Peyer's patch (tissue), 4 donors: Measurements from ENCODE around the gene EHMT2. TPM values are rescaled to one million over a fixed set of nuclear protein-coding genes. Genes with fewer than 3 reads are reported as not detected.

Experiments used
- DNase-seq, 3 donors: peaks; one replicate each; pipeline ENCODE4 v3.0.0-alpha.2; 2017 to 2019
- H3K27ac ChIP-seq, 4 donors: fragments of 200-600 bp; sonication (generic); one replicate each; pipeline ENCODE4 v1.5.1; 2016 to 2019
- H3K27me3 ChIP-seq, 2 donors: fragments of 200-600 bp; sonication (generic); one replicate each; pipeline ENCODE4 v1.5.1; 2019
- H3K36me3 ChIP-seq, 3 donors: fragments of 200-600 bp; sonication (generic); one replicate each; pipeline ENCODE4 v1.5.1; 2016 to 2019
- H3K4me1 ChIP-seq, 4 donors: fragments of 200-600 bp; sonication (generic); one replicate each; pipeline ENCODE4 v1.5.1; 2016 to 2019
- H3K4me3 ChIP-seq, 4 donors: fragments of 200-600 bp; sonication (generic); 1 replicate in 3 of 4; 2 replicates in 1 of 4; pipeline ENCODE4 v1.5.1; 2016 to 2019; ENCODE audit warnings: mild to moderate bottlenecking in 1 of 4
- H3K9me3 ChIP-seq, 4 donors: fragments of 200-600 bp; sonication (generic); one replicate each; pipeline ENCODE4 v1.5.1; 2016 to 2019; ENCODE audit warnings: mild to moderate bottlenecking in 1 of 4
- POLR2A ChIP-seq, 2 donors: fragments of 450-650 bp; IDR thresholded peaks; one replicate each; pipeline ENCODE4 v1.5.1; 2017; ENCODE audit warnings: antibody characterized with exemption in 2 of 2, mild to moderate bottlenecking in 2 of 2, moderate library complexity in 2 of 2
- total RNA-seq, 4 donors: library from RNA; depleted of rRNA; stranded (reverse); fragments of >200 nt; gene quantifications; one replicate each; pipeline ENCODE4 v1.1.0, GENCODE V29; 2016
- TF ChIP-seq, protein P1 (sequence below), 6 experiments: fragments of 450-650 bp in 4 of 6; fragments of 200-600 bp in 2 of 6; sonication (generic) in 1 of 6; IDR thresholded peaks; one replicate each; pipeline ENCODE4 v1.5.1; 2017 to 2019; ENCODE audit warnings: antibody characterized with exemption in 6 of 6, mild to moderate bottlenecking in 3 of 6, moderate library complexity in 1 of 6

The EHMT2 gene
- total RNA-seq, 4 donors from 2014 or later = 25.0 to 75.1 (median 50.6) TPM

DNA sequence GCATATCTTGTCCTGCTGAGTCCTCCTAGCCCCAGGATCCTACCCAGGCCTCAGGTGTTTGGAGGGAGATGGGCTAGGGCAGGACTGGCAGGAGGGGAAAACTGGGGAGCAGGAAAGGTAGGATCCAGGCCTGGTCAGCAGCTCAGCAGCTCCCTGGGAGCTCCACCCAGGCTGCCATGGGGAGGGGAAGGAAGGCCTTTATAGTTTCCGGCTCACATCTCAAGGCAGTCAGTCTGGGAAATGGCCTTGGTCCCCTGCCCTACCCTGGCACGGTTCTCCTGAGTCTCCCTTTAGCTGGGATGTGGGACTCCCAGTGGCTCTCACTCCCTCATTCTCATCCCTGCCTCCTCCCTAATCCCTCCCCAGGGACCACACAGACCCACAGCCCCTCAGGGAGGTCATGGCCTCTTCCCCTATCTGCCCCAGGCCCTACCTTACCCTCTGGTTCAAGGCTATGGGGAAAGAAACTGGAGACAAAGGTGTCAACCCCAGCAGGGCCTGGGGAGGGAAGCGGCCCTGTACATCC is 20.3 kb downstream of the EHMT2 start:
- TF ChIP-seq, protein P1, sequence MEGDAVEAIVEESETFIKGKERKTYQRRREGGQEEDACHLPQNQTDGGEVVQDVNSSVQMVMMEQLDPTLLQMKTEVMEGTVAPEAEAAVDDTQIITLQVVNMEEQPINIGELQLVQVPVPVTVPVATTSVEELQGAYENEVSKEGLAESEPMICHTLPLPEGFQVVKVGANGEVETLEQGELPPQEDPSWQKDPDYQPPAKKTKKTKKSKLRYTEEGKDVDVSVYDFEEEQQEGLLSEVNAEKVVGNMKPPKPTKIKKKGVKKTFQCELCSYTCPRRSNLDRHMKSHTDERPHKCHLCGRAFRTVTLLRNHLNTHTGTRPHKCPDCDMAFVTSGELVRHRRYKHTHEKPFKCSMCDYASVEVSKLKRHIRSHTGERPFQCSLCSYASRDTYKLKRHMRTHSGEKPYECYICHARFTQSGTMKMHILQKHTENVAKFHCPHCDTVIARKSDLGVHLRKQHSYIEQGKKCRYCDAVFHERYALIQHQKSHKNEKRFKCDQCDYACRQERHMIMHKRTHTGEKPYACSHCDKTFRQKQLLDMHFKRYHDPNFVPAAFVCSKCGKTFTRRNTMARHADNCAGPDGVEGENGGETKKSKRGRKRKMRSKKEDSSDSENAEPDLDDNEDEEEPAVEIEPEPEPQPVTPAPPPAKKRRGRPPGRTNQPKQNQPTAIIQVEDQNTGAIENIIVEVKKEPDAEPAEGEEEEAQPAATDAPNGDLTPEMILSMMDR (IDR thresholded peaks at IDR 0.05) = no peak
- TF ChIP-seq POLR2A (IDR thresholded peaks at IDR 0.05) = peak in 1 of 2 donors; percentile 49
- H3K4me3 ChIP-seq = peak overlapping the region in 2 of 4 donors; percentile 58 to 66
- H3K36me3 ChIP-seq = peaks cover 0 to 59% (median 0%) of the 10 kb centered on the region in 3 donors
- H3K9me3 ChIP-seq = no peaks in the 10 kb centered on the region
- peak in 2 of 3 donors; percentile 73 to 78 for DNase-seq
- H3K27ac ChIP-seq = peak overlapping the region; percentile 25 to 95 (median 87)
- peaks cover 0 to 33% (median 0%) of the 10 kb centered on the region in 4 donors for H3K4me1 ChIP-seq
- no peaks in the 10 kb centered on the region for H3K27me3 ChIP-seq

DNA sequence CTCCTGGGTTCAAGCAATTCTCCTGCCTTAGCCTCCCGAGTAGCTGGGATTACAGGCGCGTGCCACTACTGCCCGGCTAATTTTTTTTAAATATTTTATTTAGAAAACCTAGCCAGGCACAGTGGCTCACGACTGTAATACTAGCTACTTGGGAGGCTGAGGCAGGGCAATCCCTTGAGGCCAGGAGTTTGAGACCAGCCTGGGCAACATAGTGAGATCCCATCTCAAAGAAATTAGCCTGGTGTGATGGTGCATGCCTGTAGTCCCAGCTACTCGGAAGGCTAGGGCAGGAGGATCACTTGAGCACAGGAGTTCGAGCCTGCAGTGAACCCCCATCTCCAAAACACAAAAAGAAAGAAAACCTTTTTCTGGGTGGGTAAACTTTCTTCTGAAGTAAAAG is 21.1 kb downstream of the EHMT2 start:
- DNase-seq = no peak
- H3K27me3 ChIP-seq = no peaks in the 10 kb centered on the region
- H3K4me1 ChIP-seq = peaks cover 0 to 33% (median 0%) of the 10 kb centered on the region in 4 donors
- H3K4me3 ChIP-seq = peak overlapping the region in 1 of 4 donors; percentile 66
- no peaks in the 10 kb centered on the region for H3K9me3 ChIP-seq
- H3K27ac ChIP-seq = peak overlapping the region in 1 of 4 donors; percentile 95
- TF ChIP-seq, protein P1 (IDR thresholded peaks at IDR 0.05) = no peak
- TF ChIP-seq POLR2A (IDR thresholded peaks at IDR 0.05) = no peak
- H3K36me3 ChIP-seq = peaks cover 0 to 56% (median 0%) of the 10 kb centered on the region in 3 donors

DNA sequence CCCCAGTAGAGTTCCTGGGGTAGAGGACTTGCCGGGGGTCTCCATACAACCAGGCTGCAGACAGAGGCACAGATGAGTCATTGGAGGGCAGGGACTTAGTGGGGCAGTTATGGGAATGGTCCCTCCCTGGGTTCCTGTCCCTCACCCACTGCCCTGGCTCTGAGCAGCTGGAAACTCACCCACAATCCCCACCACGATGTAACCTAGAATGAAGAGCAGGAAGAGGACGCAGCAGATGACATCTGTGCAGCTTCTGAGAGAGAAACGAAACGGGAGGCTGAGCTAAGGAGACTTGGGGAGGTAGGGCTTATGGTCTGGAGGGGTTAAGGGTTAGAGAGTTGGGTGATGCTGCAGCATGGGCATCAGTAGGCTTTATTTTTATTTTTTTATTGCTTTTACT is 21.6 kb downstream of the EHMT2 start:
- H3K27me3 ChIP-seq = no peaks in the 10 kb centered on the region
- no peak overlapping the region for H3K4me3 ChIP-seq
- H3K36me3 ChIP-seq = peaks cover 0 to 56% (median 0%) of the 10 kb centered on the region in 3 donors
- peaks cover 0 to 33% (median 0%) of the 10 kb centered on the region in 4 donors for H3K4me1 ChIP-seq
- DNase-seq = no peak
- H3K9me3 ChIP-seq = no peaks in the 10 kb centered on the region
- peak overlapping the region in 1 of 4 donors; percentile 19 for H3K27ac ChIP-seq
- TF ChIP-seq, protein P1 (IDR thresholded peaks at IDR 0.05) = no peak
- no peak for TF ChIP-seq POLR2A (IDR thresholded peaks at IDR 0.05)

DNA sequence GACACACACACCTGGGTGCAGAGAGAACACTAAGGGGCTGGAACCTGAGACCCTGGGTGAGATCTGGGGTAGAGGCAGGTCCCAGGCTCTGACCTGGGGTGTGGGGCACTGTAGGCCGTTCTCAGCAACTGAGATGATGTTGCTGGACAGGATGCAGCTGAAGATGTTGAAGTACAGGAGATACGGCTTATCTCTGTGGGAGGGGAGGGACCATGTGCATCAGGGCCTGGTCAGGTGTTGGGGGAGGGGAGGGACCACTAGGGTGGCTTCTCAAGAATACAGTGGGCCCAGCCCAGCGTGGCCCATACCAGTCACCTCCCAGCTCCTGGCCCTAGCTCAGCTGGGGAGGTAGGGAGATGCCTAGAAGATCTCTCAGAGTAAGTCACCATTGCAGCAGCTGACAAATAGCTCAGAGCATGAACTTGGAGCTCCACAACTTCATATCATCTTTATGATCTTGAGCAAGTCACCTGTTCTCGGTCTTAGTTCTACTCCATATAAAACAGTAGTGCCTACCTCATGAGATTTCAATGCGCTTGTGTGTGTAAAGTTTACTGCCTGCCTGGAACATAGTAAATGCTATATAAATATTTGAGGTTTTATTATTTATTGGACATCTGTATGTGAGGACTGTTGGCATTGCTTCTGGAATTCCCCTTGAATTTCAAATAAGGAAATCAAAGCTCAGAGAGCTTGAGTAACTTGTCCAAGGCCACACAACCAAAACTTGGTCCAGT is 22.5 kb downstream of the EHMT2 start:
- no peak for TF ChIP-seq POLR2A (IDR thresholded peaks at IDR 0.05)
- H3K27ac ChIP-seq = peak overlapping the region in 2 of 4 donors; percentile 10 to 19
- H3K27me3 ChIP-seq = no peaks in the 10 kb centered on the region
- H3K9me3 ChIP-seq = no peaks in the 10 kb centered on the region
- peaks cover 0 to 49% (median 0%) of the 10 kb centered on the region in 3 donors for H3K36me3 ChIP-seq
- DNase-seq = peak in 1 of 3 donors; percentile 42
- H3K4me3 ChIP-seq = no peak overlapping the region
- peaks cover 0 to 33% (median 0%) of the 10 kb centered on the region in 4 donors for H3K4me1 ChIP-seq

DNA sequence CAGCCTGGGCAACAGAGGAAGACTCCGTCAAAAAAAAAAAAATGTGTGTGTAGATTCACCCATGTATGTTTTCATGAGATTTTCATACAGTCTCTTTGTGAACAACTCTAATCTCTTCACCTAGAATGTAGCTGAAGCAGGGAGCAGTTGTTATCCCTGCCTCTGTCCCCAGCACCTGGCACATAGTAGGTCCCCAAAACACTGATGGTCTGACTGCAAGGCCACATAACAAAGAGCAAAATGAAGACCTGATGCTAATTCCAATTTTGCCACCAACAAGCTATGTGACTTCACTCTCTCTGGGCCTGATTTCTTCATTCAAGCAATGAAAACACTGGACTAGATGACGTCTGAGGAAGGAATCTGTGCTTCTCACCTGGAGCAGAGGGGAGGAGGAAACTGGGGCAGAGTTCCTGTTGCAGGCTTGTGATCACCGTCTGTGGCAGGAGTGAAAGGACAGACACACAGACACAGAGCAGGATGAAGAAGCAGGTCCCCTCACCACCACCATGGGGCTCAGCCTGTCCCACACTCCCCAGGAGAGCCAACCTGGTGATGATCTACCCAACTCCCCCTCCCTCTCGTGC is 23.3 kb downstream of the EHMT2 start:
- no peak overlapping the region for H3K27ac ChIP-seq
- no peak for DNase-seq
- H3K9me3 ChIP-seq = no peaks in the 10 kb centered on the region
- H3K36me3 ChIP-seq = peaks cover 0 to 46% (median 0%) of the 10 kb centered on the region in 3 donors
- peaks cover 0 to 25% (median 0%) of the 10 kb centered on the region in 4 donors for H3K4me1 ChIP-seq
- no peak overlapping the region for H3K4me3 ChIP-seq
- no peaks in the 10 kb centered on the region for H3K27me3 ChIP-seq
- TF ChIP-seq, protein P1 (IDR thresholded peaks at IDR 0.05) = no peak
- TF ChIP-seq POLR2A (IDR thresholded peaks at IDR 0.05) = no peak
